ENCODE data around the gene HSP90B1.
A peak's percentile ranks its signal among the peaks of the same experiment; 100 is the strongest.

HSP90B1 gene

DNA sequence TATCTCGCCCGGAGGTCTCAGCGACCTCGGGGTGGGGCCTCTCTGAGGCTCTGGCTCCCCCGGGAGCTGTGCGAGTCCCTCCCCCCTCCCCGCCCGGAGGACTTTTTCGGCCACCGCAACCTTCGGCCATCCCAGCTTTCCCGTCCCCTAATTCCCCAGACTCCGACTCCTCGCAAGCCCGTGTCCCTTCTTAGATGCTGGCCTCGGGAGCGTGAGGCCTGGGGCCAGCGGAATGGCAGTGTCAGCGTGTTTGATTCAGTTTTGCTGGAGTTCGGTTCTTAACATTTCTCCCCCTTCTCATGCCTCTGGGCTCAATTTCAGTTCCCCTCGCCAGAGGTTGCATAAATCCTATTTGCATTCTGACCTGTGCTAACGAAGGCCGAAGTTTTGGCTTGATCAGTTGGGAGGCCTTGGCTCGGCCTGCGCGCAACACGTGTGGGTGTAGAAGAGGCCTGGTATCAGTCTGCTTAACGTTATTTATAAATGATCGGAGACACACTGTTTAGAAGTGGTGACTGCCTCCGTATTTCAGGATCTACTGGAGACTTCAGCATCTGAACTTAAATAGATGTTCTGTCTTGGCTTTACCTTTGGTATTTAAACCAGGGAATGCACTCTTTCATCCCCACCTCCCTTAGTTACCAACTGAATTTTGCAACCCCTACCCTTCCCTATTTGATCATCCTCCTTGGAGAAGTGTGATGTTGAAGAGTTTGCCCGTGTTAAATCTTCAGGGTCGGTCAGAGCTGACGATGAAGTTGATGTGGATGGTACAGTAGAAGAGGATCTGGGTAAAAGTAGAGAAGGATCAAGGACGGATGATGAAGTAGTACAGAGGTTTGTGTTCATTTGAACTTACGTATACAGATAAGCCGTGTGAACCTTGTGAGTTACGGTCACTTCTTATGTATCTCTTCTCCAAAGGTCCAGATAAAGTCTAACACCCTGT, 851 bp downstream of the HSP90B1 start:
- DNase-seq, result peak; percentile 26

DNA sequence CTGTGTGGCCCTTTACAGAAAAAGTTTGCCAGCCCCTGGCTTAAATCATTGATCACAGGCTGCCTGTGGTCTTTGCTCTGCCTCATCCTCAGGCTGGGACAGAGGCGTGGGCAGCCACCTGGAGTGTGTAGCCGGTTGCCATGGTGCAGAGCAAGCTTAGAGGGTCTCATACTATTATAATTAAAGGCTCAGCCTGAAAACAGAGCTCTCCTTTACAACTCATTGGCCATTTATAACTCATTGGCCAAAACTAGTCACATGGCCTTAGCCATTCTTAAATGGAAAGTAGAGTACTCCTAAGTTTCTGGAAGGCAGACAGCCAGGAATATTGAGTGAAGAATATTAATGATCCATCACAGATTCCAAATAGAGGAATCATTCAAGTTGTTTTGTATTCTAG, 3.0 kb downstream of the HSP90B1 start:
- DNase-seq, result no peak

DNA sequence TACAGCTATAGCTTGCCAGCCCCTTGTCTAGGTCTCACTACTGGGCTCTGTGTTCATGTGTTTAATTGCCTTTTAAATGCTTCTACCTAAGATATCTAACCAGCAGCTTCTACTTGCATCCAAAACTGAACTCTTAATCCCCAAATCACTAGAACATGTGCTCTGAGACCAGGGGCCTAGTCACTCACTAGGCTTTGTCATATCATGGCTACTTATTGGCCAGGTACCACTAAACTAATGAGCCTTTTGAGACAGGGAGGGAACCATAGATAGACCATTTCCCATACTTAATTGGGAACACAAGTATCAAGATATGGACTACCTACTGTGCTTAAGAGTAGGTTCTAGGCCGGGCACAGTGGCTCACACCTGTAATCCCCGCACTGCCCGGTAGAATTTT, 6.5 kb downstream of the HSP90B1 start:
- DNase-seq, result no peak

DNA sequence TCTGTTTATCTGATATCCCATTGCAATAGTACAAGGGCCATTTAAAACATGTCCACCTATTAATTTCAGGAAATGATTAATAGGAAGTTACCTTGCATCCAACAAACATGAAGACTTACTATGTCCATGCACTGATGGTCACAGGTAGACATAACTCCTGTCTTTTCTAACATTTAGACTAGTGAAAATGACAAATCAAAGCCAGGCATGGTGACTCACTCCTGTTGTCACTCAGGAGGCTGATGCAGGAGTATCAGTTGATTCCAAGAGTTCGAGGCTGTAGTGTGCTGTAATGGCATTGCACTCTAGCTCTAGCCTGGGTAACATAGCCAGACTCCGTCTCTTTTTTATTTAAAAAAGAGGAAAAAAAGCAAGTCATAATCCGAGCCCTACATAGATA, 14.8 kb downstream of the HSP90B1 start:
- no peak for DNase-seq

DNA sequence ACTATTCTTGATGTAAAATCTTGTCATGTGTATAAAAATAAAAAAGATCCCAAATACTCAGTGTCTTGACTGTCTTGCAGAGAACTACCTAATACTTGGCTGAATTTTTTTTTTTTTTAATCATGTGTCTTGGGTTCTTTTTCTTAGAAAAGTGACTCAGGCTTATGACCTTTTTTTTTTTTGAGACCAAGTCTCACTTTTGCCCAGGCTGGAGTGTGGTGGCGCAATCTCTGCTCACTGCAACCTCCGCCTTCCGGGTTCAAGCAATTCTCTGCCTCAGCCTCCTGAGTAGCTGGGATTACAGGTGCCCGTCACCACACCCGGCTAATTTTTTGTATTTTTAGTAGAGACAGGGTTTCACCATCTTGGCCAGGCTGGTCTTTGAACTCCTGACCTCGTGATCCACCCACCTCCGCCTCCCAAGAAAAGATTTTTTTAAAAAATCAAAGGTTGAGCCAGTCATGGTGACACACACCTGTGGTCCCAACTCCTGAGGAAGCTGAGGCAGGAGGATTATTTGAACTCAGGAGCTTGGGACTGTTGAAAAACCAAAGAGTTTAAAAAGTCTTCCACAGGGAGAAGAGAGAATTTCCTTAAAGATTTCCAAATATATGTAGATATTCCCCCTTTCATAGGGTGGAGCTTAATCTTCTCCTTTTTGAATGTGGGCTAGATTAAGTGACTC, 17.8 kb downstream of the HSP90B1 start:
- DNase-seq, result no peak

DNA sequence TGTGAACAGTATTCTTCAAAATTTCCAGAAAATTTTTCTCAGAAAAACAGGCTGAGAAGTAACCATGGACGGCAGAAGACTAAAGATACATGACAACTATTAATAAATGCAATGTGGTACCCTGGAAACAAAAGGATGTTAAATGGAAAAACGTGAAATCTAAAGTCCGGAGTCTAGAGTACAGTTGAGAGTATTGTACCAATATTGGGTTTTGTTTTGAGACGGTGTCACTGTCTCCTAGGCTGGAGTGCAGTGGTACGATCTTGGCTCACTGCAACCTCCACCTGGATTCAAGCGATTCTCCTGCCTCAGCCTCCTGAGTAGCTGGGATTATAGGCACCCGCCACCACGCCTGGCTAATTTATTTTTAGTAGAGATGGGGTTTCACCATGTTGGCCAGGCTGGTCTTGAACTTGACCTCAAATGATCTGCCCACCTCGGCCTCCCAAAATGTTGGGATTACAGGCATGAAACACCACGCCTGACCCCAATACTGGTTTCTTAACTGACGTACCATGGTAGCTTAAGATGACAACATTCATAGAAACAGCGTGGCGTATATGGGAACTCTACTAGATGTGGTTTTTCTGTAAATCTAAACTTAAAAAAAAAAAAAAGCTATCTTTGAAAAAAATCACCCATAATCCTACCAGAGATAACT, 18.7 kb downstream of the HSP90B1 start:
- no peak for DNase-seq

DNA sequence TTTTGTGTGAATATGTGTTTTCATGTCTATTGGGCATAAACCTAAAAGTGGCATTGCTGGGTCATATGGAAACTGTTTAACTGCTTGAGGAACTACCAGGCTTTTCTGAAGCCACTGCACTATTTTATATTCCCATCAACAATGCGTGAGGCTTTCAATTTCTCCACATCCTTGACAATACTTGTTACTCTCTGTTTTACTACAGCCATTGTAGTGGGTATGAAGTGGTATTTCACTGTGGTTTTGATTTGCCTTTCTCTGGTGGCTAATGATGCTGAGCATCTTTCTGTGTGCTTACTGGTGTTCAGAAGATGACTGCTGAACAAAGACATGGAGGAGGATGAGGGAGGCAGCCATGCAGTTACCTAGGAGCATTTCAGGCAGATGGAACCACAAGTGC, 22.3 kb downstream of the HSP90B1 start:
- no peak for DNase-seq

DNA sequence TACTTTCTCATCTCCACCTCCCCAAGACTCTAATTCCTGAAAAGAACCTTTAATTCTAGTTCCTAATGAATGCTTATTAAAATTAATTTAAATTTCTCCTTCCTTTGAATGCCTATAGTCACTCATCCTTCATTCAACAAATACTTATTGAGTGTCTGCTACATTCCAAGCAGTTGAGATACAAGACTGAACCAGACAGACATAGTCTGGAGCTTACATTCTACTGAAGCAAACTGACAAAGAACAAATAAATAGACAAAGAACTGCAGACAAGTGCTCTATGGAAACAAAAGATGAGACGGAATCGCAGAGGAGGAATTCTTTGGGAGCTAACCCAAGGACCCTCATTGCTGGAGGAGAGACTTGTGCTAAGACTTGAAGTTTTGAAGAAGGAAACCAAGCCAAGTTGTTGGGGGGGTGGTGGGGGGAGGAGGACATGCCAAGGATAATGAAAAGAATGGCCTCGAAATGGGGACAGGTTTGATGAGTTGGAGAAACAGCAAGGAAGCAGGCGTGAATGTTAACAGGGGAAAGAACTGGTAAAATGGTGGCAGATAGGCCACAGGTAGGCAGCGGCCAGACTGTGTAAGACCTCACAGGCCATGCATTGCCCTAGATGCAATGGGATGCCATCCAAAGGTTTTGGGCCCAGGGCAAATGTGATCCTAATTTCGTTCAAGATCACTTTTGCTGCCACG, 25.8 kb downstream of the HSP90B1 start:
- DNase-seq, result no peak

DNA sequence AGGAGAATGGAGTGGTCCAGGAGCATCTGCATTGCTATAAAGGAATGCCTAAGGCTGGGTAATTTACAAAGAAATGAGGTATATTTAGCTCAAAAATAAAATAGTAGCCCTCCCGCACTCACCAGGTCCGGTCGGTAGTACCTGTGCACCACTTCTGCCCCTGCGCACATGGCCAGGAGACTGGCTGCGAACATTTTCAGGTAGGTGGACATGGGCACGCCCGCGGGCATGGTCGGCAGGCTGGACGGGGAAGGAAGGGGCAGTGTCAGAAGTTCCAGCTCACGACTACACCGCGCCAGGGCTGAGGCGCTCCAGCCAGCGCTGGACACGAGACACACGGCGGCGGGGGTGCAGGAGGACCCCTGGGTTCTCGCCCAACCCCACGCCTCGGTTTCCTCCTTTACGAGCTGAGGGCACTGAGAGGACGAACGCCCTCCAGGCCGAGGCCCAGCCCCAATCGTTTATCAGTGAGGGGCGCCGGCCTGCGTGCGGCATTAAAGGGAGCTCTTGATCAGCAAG, 26.4 kb downstream of the HSP90B1 start:
- DNase-seq, result no peak

DNA sequence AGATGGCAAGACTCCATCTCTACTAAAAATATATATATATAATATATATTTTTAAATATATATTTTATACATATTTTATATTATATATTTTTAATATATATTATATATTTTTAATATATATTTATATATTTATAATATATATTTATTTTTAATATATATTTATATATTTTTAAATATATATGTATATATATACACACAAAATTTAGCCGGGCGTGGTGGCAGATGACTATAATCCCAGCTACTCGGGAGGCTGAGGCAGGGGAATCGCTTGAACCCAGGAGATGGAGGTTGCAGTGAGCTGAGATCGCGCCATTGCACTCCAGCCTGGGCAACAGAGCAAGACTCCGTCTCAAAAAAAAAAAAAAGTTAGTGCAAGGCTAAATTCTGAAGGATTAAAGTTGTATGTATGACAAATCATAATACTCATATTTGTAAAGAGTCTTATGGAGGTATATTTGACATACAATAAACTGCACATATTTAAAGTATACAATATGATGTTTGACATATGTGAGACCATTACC, 27.7 kb downstream of the HSP90B1 start:
- DNase-seq, result no peak

DNA sequence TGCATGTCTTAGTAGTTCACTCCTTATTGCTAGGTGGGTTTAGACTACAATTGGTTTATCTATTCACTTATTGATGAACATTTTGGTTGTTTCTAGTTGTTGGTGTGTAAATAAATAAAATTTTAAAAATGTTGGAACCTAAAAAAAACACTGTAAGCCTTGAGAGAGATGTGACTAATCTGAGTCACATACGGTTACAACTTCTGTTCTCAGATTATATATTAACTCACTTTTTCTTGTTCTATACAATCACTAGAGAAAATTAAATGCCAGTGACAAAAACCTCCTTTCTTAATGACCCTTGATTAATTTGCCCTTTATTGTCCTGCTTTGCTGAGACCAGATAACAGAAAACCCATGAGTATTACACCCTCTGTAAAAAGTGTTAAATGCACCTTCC, 28.4 kb downstream of the HSP90B1 start:
- DNase-seq, result no peak

DNA sequence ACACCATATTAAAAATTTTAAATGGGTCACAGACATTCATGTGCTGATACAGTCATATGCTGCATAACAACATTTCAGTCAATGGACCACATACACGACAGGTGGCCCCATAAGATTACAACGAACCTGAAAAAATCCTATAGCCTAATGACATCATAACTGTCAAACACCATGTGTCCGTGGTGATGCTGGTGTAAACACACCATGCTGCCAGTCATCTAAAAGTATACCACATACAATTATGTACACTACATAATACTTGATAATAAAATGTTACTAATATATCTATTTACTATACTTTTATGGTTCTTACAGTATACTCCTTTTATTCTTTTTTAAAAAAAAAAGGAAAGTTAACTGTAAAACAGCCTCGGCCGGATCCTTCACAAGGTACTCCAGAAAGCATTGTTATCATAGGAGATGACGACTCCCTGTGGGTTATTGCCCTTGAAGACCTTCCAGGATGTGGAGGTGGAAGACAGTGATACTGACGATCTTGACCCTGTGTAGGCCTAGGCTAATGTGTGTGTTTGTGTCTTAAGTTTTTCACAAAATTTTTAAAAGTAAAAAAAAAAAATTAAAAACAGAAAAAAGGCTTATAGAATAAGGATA, 30.5 kb downstream of the HSP90B1 start:
- no peak for DNase-seq

DNA sequence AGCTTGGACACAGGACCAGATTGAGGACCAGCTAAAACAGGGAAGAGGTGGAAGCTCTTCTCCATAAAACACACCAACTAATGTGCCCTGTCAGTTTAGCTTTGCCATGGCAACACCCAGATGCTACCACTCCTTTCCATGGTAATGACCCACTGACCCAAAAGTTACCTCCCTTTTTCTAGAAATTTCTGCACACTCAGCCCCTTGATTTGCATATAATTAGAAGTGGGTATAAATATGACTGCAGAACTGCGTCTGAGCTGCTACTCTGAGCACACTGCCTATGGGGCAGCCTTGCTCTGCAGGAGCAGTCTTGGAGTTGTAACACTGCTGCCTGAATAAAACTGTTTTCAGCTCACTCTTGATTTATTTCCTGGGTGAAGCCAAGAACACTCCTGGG, 32.3 kb downstream of the HSP90B1 start:
- no peak for DNase-seq

DNA sequence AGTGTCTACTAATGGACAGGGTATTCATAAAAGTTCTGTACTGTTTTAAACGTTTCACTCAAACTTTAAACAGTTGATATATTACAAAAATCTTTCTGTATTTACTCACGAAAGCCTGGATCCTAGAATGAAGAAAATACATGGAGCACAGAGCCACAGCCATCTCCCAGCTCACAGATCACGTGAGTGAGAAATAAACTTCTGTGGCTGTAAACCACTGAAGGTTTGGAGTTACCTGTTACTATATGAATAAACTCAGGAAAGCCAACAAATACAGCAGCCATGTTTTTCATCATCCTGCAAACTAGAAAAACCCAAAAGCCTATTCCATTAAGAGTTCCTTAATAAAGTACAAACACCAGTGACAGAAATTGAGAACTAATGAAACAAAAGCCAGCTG, 34.6 kb downstream of the HSP90B1 start:
- DNase-seq, result no peak

DNA sequence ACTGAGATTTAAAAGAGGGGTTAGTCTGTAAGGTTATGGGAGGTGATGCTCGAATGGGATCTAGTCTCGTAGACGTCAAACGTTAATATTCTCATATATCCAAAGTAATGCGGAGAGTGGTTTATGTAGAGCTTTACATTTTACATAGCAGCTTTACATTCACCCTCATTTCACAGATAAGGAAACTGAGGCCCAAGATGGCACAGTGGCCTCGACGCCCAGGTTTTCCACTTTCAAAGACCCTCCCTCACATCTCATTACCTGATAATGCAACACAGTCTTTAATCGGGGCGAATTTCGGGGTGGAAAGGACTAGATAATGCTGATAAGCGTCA, 35.0 kb downstream of the HSP90B1 start:
- no peak for DNase-seq

DNA sequence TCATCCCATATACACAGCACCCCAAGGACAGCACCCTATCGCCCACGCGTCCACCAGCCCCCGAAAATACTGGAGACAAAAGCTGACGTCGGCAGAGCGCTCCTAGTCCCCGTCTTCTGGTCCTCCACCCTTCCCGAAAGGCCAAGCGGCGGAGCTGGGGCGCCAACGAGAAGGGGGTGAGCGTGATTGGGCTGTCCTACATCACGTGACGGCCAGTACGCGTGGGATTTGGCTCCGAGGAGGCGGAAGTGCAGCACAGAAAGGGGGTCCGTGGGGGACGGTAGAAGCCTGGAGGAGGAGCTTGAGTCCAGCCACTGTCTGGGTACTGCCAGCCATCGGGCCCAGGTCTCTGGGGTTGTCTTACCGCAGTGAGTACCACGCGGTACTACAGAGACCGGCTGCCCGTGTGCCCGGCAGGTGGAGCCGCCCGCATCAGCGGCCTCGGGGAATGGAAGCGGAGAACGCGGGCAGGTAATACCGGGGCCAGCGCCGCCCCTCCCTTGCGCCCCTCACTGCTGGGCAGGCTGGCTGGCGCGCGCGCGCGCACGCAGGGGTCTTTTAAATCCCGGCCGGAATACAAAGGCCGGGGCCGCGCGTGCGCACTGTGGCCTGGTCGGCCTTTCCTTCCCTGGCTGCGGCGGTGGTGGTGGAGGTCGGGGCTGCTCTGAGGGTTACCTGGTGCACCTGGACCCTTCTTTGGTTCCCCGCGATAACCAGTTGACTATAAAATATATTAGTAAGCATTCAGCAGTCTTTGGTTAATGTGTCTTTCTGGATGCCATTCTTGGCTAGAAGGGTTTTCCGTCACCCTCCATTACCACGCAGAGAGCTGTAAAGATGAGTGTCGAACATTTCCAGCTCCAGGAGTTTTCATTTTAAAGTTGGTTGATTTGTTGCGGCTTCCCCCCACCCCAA, 35.6 kb downstream of the HSP90B1 start, which contains the start of gene TDG:
Gene TDG, plus strand, starts transcription at position 283 of the 915 bp plus-strand sequence. Its CDS starts 166 bp downstream, at position 449.
- peak; percentile 99 for DNase-seq

DNA sequence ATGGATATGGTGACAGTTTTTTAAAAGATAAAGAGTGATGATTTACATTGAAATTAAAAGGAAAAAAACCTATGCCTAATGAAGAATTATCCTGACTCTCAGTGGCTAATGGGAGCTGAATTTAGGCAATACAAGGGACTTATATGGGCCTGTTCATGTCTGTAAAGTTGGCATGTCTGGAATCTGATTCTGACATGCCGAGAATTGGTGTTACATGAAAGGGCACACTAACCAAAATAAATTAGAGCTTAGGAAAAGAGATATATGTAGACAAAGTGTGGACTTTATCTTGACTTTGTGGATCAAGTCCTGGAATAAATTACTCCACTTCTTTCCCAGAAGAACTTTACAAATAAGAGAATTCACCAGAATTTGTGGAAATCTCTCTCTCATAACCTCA, 36.5 kb downstream of the HSP90B1 start:
- peak; percentile 23 for DNase-seq

DNA sequence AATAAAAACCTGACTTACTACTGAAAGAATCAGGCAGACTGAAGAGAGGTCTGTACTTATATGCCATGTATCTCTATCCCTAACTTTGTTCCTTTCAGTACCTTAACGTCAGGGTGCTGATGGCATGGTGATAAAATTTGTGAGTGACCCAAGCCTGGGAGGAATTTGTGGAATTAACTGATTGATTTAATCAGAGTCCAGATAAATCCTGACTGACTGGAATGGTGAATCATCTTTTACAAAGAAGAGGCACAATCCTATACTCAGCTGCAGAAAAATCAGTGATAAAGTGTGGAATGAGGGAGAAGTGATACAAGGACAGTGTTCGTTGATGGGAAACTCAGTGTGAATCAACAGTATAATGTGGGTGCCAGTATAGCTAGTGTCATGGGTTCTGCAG, 39.2 kb downstream of the HSP90B1 start:
- peak; percentile 86 for DNase-seq

DNA sequence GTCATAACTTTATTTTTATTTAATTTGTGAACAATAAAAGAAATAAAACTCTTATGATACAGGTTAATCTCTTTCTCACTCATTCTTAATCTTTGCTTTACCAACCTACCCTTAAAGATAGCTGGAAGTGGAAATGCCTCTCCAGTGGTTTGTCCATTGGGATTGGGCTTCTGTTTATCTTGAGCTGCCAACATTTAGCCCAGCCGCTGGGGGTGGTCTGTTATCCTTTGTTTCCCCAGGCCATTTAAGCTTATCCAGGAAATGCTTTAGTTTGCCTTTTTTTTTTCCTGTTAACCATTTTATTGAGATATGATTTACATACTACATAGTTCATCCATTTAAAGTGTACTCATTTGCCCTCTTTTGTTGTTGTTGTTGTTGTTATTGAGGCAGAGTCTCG, 43.7 kb downstream of the HSP90B1 start:
- no peak for DNase-seq

DNA sequence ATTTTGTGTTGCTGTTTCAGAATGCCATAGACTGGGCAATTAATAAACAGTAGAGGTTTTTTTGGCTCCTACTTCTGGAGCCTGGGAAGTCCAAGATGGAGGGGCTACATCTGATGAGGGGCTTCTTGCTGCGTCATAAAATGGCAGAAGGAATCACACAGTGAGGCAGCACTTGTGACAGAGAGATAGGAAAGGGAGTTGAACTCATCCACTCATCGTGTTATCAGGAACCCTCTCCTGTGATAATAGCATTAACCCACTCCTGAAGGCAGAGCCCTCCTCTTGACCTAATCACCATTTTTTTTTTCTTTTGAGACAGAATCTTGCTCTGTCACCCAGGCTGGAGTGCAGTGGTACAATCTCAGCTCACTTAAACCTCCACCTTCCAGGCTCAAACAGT, 45.2 kb downstream of the HSP90B1 start:
- DNase-seq, result no peak

DNA sequence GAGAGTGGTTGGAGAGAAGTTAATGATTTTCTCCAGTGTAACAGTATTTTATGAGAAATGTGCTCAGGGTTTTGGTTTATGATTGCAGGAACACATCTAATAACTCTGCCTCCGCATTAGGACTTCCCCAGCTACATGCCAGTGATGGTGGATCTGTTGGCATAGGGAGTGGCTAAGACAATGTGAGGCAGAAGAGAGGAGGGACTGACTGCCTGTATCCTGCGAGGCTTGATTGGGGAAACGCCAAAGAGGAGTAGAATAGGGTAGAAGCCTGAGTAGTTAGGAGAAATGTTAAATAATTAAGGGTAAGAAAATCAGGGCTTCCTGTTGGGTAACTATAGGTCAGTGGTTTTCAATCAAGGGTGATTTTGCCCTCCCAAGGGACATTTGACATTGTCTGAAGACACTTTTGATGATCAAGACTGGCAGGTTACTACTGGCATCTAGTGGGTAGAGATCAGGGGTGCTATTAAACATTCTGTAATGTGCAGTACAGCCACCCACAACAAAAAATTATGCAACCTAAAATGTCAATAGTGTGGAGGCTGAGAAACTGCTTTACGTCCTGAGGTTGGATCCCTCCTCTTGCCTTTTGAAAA, 48.3 kb downstream of the HSP90B1 start:
- no peak for DNase-seq
